Measurements from ENCODE around the gene EPN2.

DNA sequence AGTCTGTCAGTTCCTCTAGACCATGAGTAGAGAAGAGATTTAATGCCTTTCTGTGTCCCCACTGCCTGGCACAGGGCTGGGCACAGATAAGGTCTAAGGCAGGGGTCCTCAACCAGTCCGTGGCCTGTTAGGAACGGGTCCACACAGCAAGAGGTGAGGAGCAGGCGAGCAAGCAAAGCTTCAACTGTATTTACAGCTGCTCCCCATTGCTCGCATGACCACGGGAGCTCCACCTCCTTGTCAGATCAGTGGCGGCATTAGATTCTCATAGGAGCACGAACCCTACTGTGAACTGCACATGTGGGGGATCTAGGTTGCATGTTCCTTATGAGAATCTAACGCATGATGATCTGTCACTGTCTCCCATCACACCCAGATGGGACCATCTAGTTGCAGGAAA is 123.6 kb downstream of the EPN2 start:
- TF ChIP-seq, protein P1, sequence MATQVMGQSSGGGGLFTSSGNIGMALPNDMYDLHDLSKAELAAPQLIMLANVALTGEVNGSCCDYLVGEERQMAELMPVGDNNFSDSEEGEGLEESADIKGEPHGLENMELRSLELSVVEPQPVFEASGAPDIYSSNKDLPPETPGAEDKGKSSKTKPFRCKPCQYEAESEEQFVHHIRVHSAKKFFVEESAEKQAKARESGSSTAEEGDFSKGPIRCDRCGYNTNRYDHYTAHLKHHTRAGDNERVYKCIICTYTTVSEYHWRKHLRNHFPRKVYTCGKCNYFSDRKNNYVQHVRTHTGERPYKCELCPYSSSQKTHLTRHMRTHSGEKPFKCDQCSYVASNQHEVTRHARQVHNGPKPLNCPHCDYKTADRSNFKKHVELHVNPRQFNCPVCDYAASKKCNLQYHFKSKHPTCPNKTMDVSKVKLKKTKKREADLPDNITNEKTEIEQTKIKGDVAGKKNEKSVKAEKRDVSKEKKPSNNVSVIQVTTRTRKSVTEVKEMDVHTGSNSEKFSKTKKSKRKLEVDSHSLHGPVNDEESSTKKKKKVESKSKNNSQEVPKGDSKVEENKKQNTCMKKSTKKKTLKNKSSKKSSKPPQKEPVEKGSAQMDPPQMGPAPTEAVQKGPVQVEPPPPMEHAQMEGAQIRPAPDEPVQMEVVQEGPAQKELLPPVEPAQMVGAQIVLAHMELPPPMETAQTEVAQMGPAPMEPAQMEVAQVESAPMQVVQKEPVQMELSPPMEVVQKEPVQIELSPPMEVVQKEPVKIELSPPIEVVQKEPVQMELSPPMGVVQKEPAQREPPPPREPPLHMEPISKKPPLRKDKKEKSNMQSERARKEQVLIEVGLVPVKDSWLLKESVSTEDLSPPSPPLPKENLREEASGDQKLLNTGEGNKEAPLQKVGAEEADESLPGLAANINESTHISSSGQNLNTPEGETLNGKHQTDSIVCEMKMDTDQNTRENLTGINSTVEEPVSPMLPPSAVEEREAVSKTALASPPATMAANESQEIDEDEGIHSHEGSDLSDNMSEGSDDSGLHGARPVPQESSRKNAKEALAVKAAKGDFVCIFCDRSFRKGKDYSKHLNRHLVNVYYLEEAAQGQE (IDR thresholded peaks at IDR 0.05; ENCODE audit: insufficient read depth in 1 of 2, low read depth in 2 of 2, low read length in 2 of 2) = no peak
- TF ChIP-seq SIN3A (IDR thresholded peaks at IDR 0.05; ENCODE audit: borderline replicate concordance, insufficient read depth, low read length) (no peak), TAF1 (IDR thresholded peaks at IDR 0.05; ENCODE audit: borderline replicate concordance, insufficient read depth, low read length) (no peak), POLR2AphosphoS5 (IDR thresholded peaks at IDR 0.05; ENCODE audit: low read depth, low read length) (no peak)
